Ectodermal cell (in vitro differentiated cells): ENCODE results near the gene IL10RA.
"Not testable (repeated sequence)": the region's sequence is repeated elsewhere in the genome, so short reads cannot be mapped to it uniquely, and the experiment has no call there.

Source experiments
- H3K27ac ChIP-seq: 2 replicates; pipeline ENCODE4 v1.7.0; 2013; ENCODE audit warnings: mild to moderate bottlenecking, low read depth, low read length; ENCODE audit not compliant: insufficient read depth, poor library complexity, severe bottlenecking
- H3K27me3 ChIP-seq: 2 replicates; pipeline ENCODE4 v1.7.0; 2013; ENCODE audit warnings: mild to moderate bottlenecking, low read length; ENCODE audit not compliant: insufficient read depth, control insufficient read depth, poor library complexity, severe bottlenecking
- H3K36me3 ChIP-seq: one replicate; pipeline ENCODE4 v1.7.0; 2013; ENCODE audit warnings: low read length; ENCODE audit not compliant: control insufficient read depth, insufficient read depth
- H3K4me1 ChIP-seq: one replicate; pipeline ENCODE4 v1.7.0; 2013; ENCODE audit warnings: low read length; ENCODE audit not compliant: control insufficient read depth, insufficient read depth
- H3K4me3 ChIP-seq: 2 replicates; pipeline ENCODE4 v1.7.0; 2013; ENCODE audit warnings: low read depth, low read length, control low read depth; ENCODE audit not compliant: insufficient read depth
- H3K9me3 ChIP-seq: 2 replicates; pipeline ENCODE4 v1.7.0; 2013; ENCODE audit warnings: mild to moderate bottlenecking, low read length, moderate library complexity; ENCODE audit not compliant: control insufficient read depth
- WGBS, 2 experiments: methylation state at CpG; one replicate each; pipeline ENCODE4 v1.1.7; 2013; ENCODE audit warnings: missing lambda C conversion rate in 2 of 2; 5-methylcytosine and 5-hydroxymethylcytosine counted together

IL10RA gene

GRCh38 chr11:118007040-118007439 lies 20.8 kb downstream of the IL10RA start:
- WGBS, 2 experiments: 85 to 94% methylated on average over 5 of the region's 5 CpGs
- no peak overlapping the region for H3K4me3 ChIP-seq
- H3K36me3 ChIP-seq: no peaks in the 10 kb centered on the region
- no peak overlapping the region for H3K27ac ChIP-seq
- H3K27me3 ChIP-seq: no peaks in the 10 kb centered on the region
- H3K9me3 ChIP-seq: no peaks in the 10 kb centered on the region
- peaks cover 8% of the 10 kb centered on the region for H3K4me1 ChIP-seq

GRCh38 chr11:118007563-118008270 lies 21.5 kb downstream of the IL10RA start:
- not testable (repeated sequence) for H3K27ac ChIP-seq, H3K4me3 ChIP-seq, H3K4me1 ChIP-seq, H3K9me3 ChIP-seq, H3K27me3 ChIP-seq, H3K36me3 ChIP-seq
- 92 to 93% methylated on average over 11 of the region's 11 CpGs for WGBS, 2 experiments

- Histone ChIP-seq H3K36me3 (no peaks in the 10 kb centered on the region), H3K27me3 (no peaks in the 10 kb centered on the region), H3K4me3 (no peak overlapping the region), H3K27ac (no peak overlapping the region), H3K4me1 (no peaks in the 10 kb centered on the region), H3K9me3 (no peaks in the 10 kb centered on the region)
- 91 to 95% methylated on average over 4 of the region's 4 CpGs for WGBS, 2 experiments
These were observed 22.2 kb downstream of the IL10RA start for GRCh38 chr11:118008271-118008911.

- Histone ChIP-seq H3K9me3 (no peaks in the 10 kb centered on the region), H3K36me3 (no peaks in the 10 kb centered on the region), H3K27ac (no peak overlapping the region), H3K4me1 (no peaks in the 10 kb centered on the region), H3K27me3 (no peaks in the 10 kb centered on the region), H3K4me3 (no peak overlapping the region)
- WGBS, 2 experiments: 92% methylated on average over 9 of the region's 9 CpGs
These were observed 23.9 kb downstream of the IL10RA start for GRCh38 chr11:118009864-118010737.

GRCh38 chr11:118010738-118011461 lies 24.7 kb downstream of the IL10RA start:
- H3K36me3 ChIP-seq: no peaks in the 10 kb centered on the region
- no peaks in the 10 kb centered on the region for H3K4me1 ChIP-seq
- H3K27me3 ChIP-seq: no peaks in the 10 kb centered on the region
- H3K4me3 ChIP-seq: no peak overlapping the region
- 93 to 94% methylated on average over 21 of the region's 21 CpGs for WGBS, 2 experiments
- no peaks in the 10 kb centered on the region for H3K9me3 ChIP-seq
- no peak overlapping the region for H3K27ac ChIP-seq

GRCh38 chr11:118012083-118012669 lies 26.0 kb downstream of the IL10RA start:
- H3K9me3 ChIP-seq: no peaks in the 10 kb centered on the region
- H3K27me3 ChIP-seq: no peaks in the 10 kb centered on the region
- 89% methylated on average over 7 of the region's 7 CpGs for whole genome bisulfite sequencing, 2 experiments

GRCh38 chr11:118014022-118014421 lies 27.8 kb downstream of the IL10RA start:
- 97% methylated on average over 3 of the region's 3 CpGs for WGBS, 2 experiments
- Histone ChIP-seq H3K4me3 (no peak overlapping the region), H3K9me3 (no peaks in the 10 kb centered on the region), H3K27me3 (no peaks in the 10 kb centered on the region), H3K4me1 (no peaks in the 10 kb centered on the region), H3K27ac (no peak overlapping the region), H3K36me3 (no peaks in the 10 kb centered on the region)

More at GRCh38 chr11:118012083-118012669, 26.0 kb downstream of the IL10RA start:
- H3K4me1 ChIP-seq: no peaks in the 10 kb centered on the region
- no peak overlapping the region for H3K4me3 ChIP-seq
- no peak overlapping the region for H3K27ac ChIP-seq
- H3K36me3 ChIP-seq: no peaks in the 10 kb centered on the region

- no peaks in the 10 kb centered on the region for H3K27me3 ChIP-seq
- 90 to 92% methylated on average over 11 of the region's 11 CpGs for WGBS, 2 experiments
- H3K9me3 ChIP-seq: no peaks in the 10 kb centered on the region
- H3K4me1 ChIP-seq: no peaks in the 10 kb centered on the region
- H3K36me3 ChIP-seq: no peaks in the 10 kb centered on the region
- no peak overlapping the region for H3K4me3 ChIP-seq
- no peak overlapping the region for H3K27ac ChIP-seq
These were observed 29.2 kb downstream of the IL10RA start for GRCh38 chr11:118015385-118015841.

- Histone ChIP-seq H3K27ac (no peak overlapping the region), H3K36me3 (no peaks in the 10 kb centered on the region), H3K4me3 (no peak overlapping the region), H3K27me3 (no peaks in the 10 kb centered on the region), H3K9me3 (no peaks in the 10 kb centered on the region), H3K4me1 (no peaks in the 10 kb centered on the region)
- 91 to 96% methylated on average over 4 of the region's 4 CpGs for WGBS, 2 experiments
These were observed 29.9 kb downstream of the IL10RA start for GRCh38 chr11:118016104-118016503.
